ENCODE results near the gene NEO1.

NEO1 gene

GRCh38 chr15:73022161-73022560 lies 30.1 kb upstream of the NEO1 start:
- TF ChIP-seq CTCF (IDR thresholded peaks at IDR 0.05) = no peak

- no peak for TF ChIP-seq CTCF (IDR thresholded peaks at IDR 0.05)
These were observed 29.2 kb upstream of the NEO1 start for GRCh38 chr15:73023071-73023470.

- no peak for TF ChIP-seq CTCF (IDR thresholded peaks at IDR 0.05)
These were observed 28.1 kb upstream of the NEO1 start for GRCh38 chr15:73024168-73024567.

GRCh38 chr15:73026511-73027054 lies 25.7 kb upstream of the NEO1 start:
- no peak for TF ChIP-seq CTCF (IDR thresholded peaks at IDR 0.05)

GRCh38 chr15:73028031-73028430 lies 24.2 kb upstream of the NEO1 start:
- TF ChIP-seq CTCF (IDR thresholded peaks at IDR 0.05) = no peak

- TF ChIP-seq CTCF (IDR thresholded peaks at IDR 0.05) = no peak
These were observed 23.3 kb upstream of the NEO1 start for GRCh38 chr15:73028831-73029451.

GRCh38 chr15:73030122-73030679 lies 22.1 kb upstream of the NEO1 start:
- TF ChIP-seq CTCF (IDR thresholded peaks at IDR 0.05) = no peak
